Hepatocyte (in vitro differentiated cells): ENCODE results near the gene MSH3. TPM values are rescaled to one million over a fixed set of nuclear protein-coding genes. Genes with fewer than 3 reads are reported as not detected.
"Not testable (repeated sequence)": the region's sequence is repeated elsewhere in the genome, so short reads cannot be mapped to it uniquely, and the experiment has no call there.

Experiments used
- DNase-seq: peaks from one replicate; pipeline ENCODE4 v3.0.0-alpha.2; 2016; ENCODE audit warnings: low spot score
- H2AFZ ChIP-seq: fragments of 200-600 bp; sonication (generic); 2 replicates; pipeline ENCODE4 v1.6.0; 2016; ENCODE audit warnings: antibody characterized with exemption, mild to moderate bottlenecking
- H3K27ac ChIP-seq: fragments of 200-600 bp; sonication (generic); 2 replicates; pipeline ENCODE4 v1.5.1; 2016; ENCODE audit warnings: mild to moderate bottlenecking
- H3K27me3 ChIP-seq: fragments of 200-600 bp; sonication (generic); 2 replicates; pipeline ENCODE4 v1.6.1; 2016
- H3K36me3 ChIP-seq: fragments of 200-600 bp; sonication (generic); replicated peaks from 2 replicates; pipeline ENCODE4 v1.5.1; 2016; ENCODE audit warnings: low read depth; ENCODE audit not compliant: insufficient read depth
- H3K4me1 ChIP-seq: fragments of 200-600 bp; sonication (generic); 2 replicates; pipeline ENCODE4 v1.5.1; 2016; ENCODE audit warnings: mild to moderate bottlenecking, moderate library complexity; ENCODE audit not compliant: insufficient read depth
- H3K4me2 ChIP-seq: fragments of 200-600 bp; sonication (generic); 2 replicates; pipeline ENCODE4 v1.6.0; 2016
- H3K4me3 ChIP-seq: fragments of 200-600 bp; sonication (generic); 2 replicates; pipeline ENCODE4 v1.5.1; 2016; ENCODE audit warnings: mild to moderate bottlenecking
- H3K79me2 ChIP-seq: fragments of 200-600 bp; sonication (generic); 2 replicates; pipeline ENCODE4 v1.6.0; 2017; ENCODE audit warnings: mild to moderate bottlenecking
- H3K9me2 ChIP-seq: fragments of 200-600 bp; sonication (generic); replicated peaks from 2 replicates; pipeline ENCODE4 v1.6.0; 2017; ENCODE audit warnings: mild to moderate bottlenecking; ENCODE audit not compliant: insufficient read depth
- H3K9me3 ChIP-seq: fragments of 200-600 bp; sonication (generic); 2 replicates; pipeline ENCODE4 v1.5.1; 2016; ENCODE audit warnings: low read depth, mild to moderate bottlenecking
- H4K20me1 ChIP-seq: fragments of 200-600 bp; sonication (generic); 2 replicates; pipeline ENCODE4 v1.6.0; 2016; ENCODE audit warnings: mild to moderate bottlenecking; ENCODE audit not compliant: insufficient read depth, poor library complexity, severe bottlenecking
- CTCF ChIP-seq: fragments of 200-600 bp; sonication (generic); IDR thresholded peaks from 2 replicates; pipeline ENCODE4 v1.5.1; 2016; ENCODE audit warnings: antibody characterized with exemption, mild to moderate bottlenecking; ENCODE audit not compliant: poor library complexity
- EZH2 ChIP-seq: fragments of 200-600 bp; sonication (generic); IDR thresholded peaks from 2 replicates; pipeline ENCODE4 v1.6.1; 2016; ENCODE audit warnings: antibody characterized with exemption, mild to moderate bottlenecking, borderline replicate concordance
- EZH2phosphoT487 ChIP-seq: fragments of 200-600 bp; sonication (generic); IDR thresholded peaks from one replicate; pipeline ENCODE4 v1.6.1; 2018; ENCODE audit warnings: antibody characterized with exemption, mild to moderate bottlenecking, low read depth, moderate library complexity; ENCODE audit not compliant: unreplicated experiment, severe bottlenecking
- WGBS: methylation state at CpG from one replicate; pipeline ENCODE4 v1.1.6; 2016; ENCODE audit warnings: low lambda C conversion rate; ENCODE audit errors: missing lambda C conversion rate; 5-methylcytosine and 5-hydroxymethylcytosine counted together
- polyA plus RNA-seq: library from polyadenylated mRNA; unstranded; fragments of >200 nt; fragmentation: Nextera tagmentation; extraction: Ambion mirVana; gene quantifications from 2 replicates; pipeline ENCODE4 v1.2.1, GENCODE V29; 2016
- total RNA-seq: library from RNA; depleted of rRNA; stranded (reverse); fragments of >200 nt; gene quantifications from 2 replicates; pipeline ENCODE4 v1.2.3, GENCODE V29; 2014

Gene MSH3
- total and polyA plus RNA-seq, 2 experiments from 2014 or later, result 8.1 to 13.2 TPM

- H3K4me3 ChIP-seq, result no peak overlapping the region
- TF ChIP-seq EZH2phosphoT487 (no peak), EZH2 (no peak), CTCF (no peak)
- 41% methylated on average over 1 of the region's 1 CpG for WGBS
- no peak for DNase-seq
- H3K4me2 ChIP-seq, result no peak overlapping the region
- no peaks in the 10 kb centered on the region for H3K27me3 ChIP-seq
- H3K9me3 ChIP-seq, result no peaks in the 10 kb centered on the region
- no peak overlapping the region for H3K27ac ChIP-seq
- peaks cover 14% of the 10 kb centered on the region for H3K4me1 ChIP-seq
- H3K79me2 ChIP-seq, result peaks cover 34% of the 10 kb centered on the region
- H2AFZ ChIP-seq, result no peak overlapping the region
- H4K20me1 ChIP-seq, result peaks cover 15% of the 10 kb centered on the region
- H3K9me2 ChIP-seq, result no peaks in the 10 kb centered on the region
- H3K36me3 ChIP-seq, result no peaks in the 10 kb centered on the region
Measured at GRCh38 chr5:80656425-80656824, 2.0 kb downstream of the MSH3 start.

- H3K36me3 ChIP-seq, result no peaks in the 10 kb centered on the region
- 96% methylated on average over 5 of the region's 5 CpGs for WGBS
- peaks cover 23% of the 10 kb centered on the region for H3K79me2 ChIP-seq
Measured at GRCh38 chr5:80659106-80659505, 4.7 kb downstream of the MSH3 start.

GRCh38 chr5:80660661-80661060, 6.2 kb downstream of the MSH3 start:
- not testable (repeated sequence) for H3K4me3 ChIP-seq, DNase-seq, H3K27me3 ChIP-seq, H3K4me2 ChIP-seq, H3K4me1 ChIP-seq, H3K36me3 ChIP-seq, H3K9me3 ChIP-seq, H3K27ac ChIP-seq, H2AFZ ChIP-seq, H4K20me1 ChIP-seq, H3K9me2 ChIP-seq
- 85% methylated on average over 7 of the region's 7 CpGs for WGBS
- peaks cover 20% of the 10 kb centered on the region for H3K79me2 ChIP-seq

More at GRCh38 chr5:80659106-80659505, 4.7 kb downstream of the MSH3 start:
- Histone ChIP-seq H2AFZ (no peak overlapping the region), H3K9me2 (no peaks in the 10 kb centered on the region), H3K4me3 (no peak overlapping the region), H3K27ac (no peak overlapping the region), H3K9me3 (no peaks in the 10 kb centered on the region), H3K27me3 (no peaks in the 10 kb centered on the region), H4K20me1 (peaks cover 1% of the 10 kb centered on the region), H3K4me1 (peaks cover 6% of the 10 kb centered on the region), H3K4me2 (no peak overlapping the region)
- no peak for DNase-seq
- TF ChIP-seq EZH2, result no peak

- no peak overlapping the region for H2AFZ ChIP-seq
- peaks cover 6% of the 10 kb centered on the region for H3K79me2 ChIP-seq
- H3K4me2 ChIP-seq, result no peak overlapping the region
- no peaks in the 10 kb centered on the region for H4K20me1 ChIP-seq
- WGBS, result 100% methylated on average over 1 of the region's 1 CpG
- H3K4me3 ChIP-seq, result no peak overlapping the region
- H3K9me2 ChIP-seq, result no peaks in the 10 kb centered on the region
- TF ChIP-seq EZH2, result no peak
- no peak for TF ChIP-seq EZH2phosphoT487
- no peak for TF ChIP-seq CTCF
- H3K4me1 ChIP-seq, result no peaks in the 10 kb centered on the region
- no peak for DNase-seq
- H3K27me3 ChIP-seq, result no peaks in the 10 kb centered on the region
- H3K36me3 ChIP-seq, result no peaks in the 10 kb centered on the region
- no peaks in the 10 kb centered on the region for H3K9me3 ChIP-seq
- no peak overlapping the region for H3K27ac ChIP-seq
Measured at GRCh38 chr5:80662108-80662507, 7.7 kb downstream of the MSH3 start.

- Histone ChIP-seq H3K27ac (no peak overlapping the region), H2AFZ (no peak overlapping the region), H4K20me1 (no peaks in the 10 kb centered on the region), H3K4me3 (no peak overlapping the region), H3K79me2 (peaks cover 4% of the 10 kb centered on the region), H3K9me3 (no peaks in the 10 kb centered on the region), H3K27me3 (no peaks in the 10 kb centered on the region), H3K9me2 (no peaks in the 10 kb centered on the region), H3K4me2 (no peak overlapping the region), H3K36me3 (no peaks in the 10 kb centered on the region), H3K4me1 (no peaks in the 10 kb centered on the region)
- no peak for DNase-seq
- 92% methylated on average over 4 of the region's 4 CpGs for WGBS
- no peak for TF ChIP-seq EZH2
- no peak for TF ChIP-seq EZH2phosphoT487
- no peak for TF ChIP-seq CTCF
Measured at GRCh38 chr5:80665057-80665456, 10.6 kb downstream of the MSH3 start.
